RCC 7860 (cell line): ENCODE data around the gene MYL4.
A peak's percentile ranks its signal among the peaks of the same experiment; 100 is the strongest.
"Not testable (repeated sequence)": the region's sequence is repeated elsewhere in the genome, so short reads cannot be mapped to it uniquely, and the experiment has no call there.

Experiments
- DNase-seq: peaks from one replicate; pipeline ENCODE4 v3.0.0-alpha.2; 2015; ENCODE audit warnings: low spot score
- FAIRE-seq: peaks from 2 replicates; lab custom pipeline; 2012; peaks lifted over from hg19 to GRCh38; lab: Jason Lieb, UNC

The MYL4 gene

GRCh38 chr17:47219621-47220475, 10.7 kb downstream of the MYL4 start:
- DNase-seq (no peak), FAIRE-seq (no peak)

GRCh38 chr17:47220531-47220999, 11.4 kb downstream of the MYL4 start:
- no peak for FAIRE-seq
- DNase-seq: no peak

- FAIRE-seq (no peak), DNase-seq (no peak)
Measured at GRCh38 chr17:47221154-47221553, 12.0 kb downstream of the MYL4 start.

- FAIRE-seq (no peak), DNase-seq (no peak)
Measured at GRCh38 chr17:47222047-47222446, 12.9 kb downstream of the MYL4 start.

GRCh38 chr17:47223007-47223406, 13.9 kb downstream of the MYL4 start:
- no peak for FAIRE-seq
- DNase-seq: no peak

- FAIRE-seq: no peak
Measured at GRCh38 chr17:47223460-47223859, 14.3 kb downstream of the MYL4 start.

GRCh38 chr17:47224077-47224476, 14.9 kb downstream of the MYL4 start:
- DNase-seq, FAIRE-seq: not testable (repeated sequence)

More at GRCh38 chr17:47223460-47223859, 14.3 kb downstream of the MYL4 start:
- no peak for DNase-seq

GRCh38 chr17:47224966-47225365, 15.8 kb downstream of the MYL4 start:
- DNase-seq: no peak

GRCh38 chr17:47225436-47225858, 16.3 kb downstream of the MYL4 start:
- FAIRE-seq (peak; percentile 74), DNase-seq (peak; percentile 83)

More at GRCh38 chr17:47224966-47225365, 15.8 kb downstream of the MYL4 start:
- no peak for FAIRE-seq

- FAIRE-seq (no peak), DNase-seq (no peak)
Measured at GRCh38 chr17:47225911-47226688, 17.0 kb downstream of the MYL4 start.

- DNase-seq (no peak), FAIRE-seq (no peak)
Measured at GRCh38 chr17:47227862-47228261, 18.7 kb downstream of the MYL4 start.

- DNase-seq (peak; percentile 88), FAIRE-seq (peak; percentile 73)
Measured at GRCh38 chr17:47229535-47230443, 20.6 kb downstream of the MYL4 start.

GRCh38 chr17:47230864-47231263, 21.7 kb downstream of the MYL4 start:
- peak; percentile 66 for DNase-seq
- FAIRE-seq: peak; percentile 82

GRCh38 chr17:47231334-47231733, 22.2 kb downstream of the MYL4 start:
- FAIRE-seq (no peak), DNase-seq (no peak)

GRCh38 chr17:47231866-47232265, 22.7 kb downstream of the MYL4 start:
- no peak for FAIRE-seq
- no peak for DNase-seq

- no peak for DNase-seq
- no peak for FAIRE-seq
Measured at GRCh38 chr17:47232465-47232864, 23.3 kb downstream of the MYL4 start.

- DNase-seq: no peak
- FAIRE-seq: no peak
Measured at GRCh38 chr17:47235506-47235905, 26.4 kb downstream of the MYL4 start.

- FAIRE-seq: no peak
Measured at GRCh38 chr17:47235923-47236322, 26.8 kb downstream of the MYL4 start.

GRCh38 chr17:47237841-47238240, 28.7 kb downstream of the MYL4 start:
- FAIRE-seq: no peak
- DNase-seq: no peak

More at GRCh38 chr17:47235923-47236322, 26.8 kb downstream of the MYL4 start:
- DNase-seq: no peak

- FAIRE-seq (no peak), DNase-seq (no peak)
Measured at GRCh38 chr17:47238321-47239010, 29.3 kb downstream of the MYL4 start.
